ENCODE measurements around the gene CELA1. TPM values are rescaled to one million over a fixed set of nuclear protein-coding genes. Genes with fewer than 3 reads are reported as not detected.

Gene CELA1
- total RNA-seq, 1 experiment from 2014 or later = not detected

DNA sequence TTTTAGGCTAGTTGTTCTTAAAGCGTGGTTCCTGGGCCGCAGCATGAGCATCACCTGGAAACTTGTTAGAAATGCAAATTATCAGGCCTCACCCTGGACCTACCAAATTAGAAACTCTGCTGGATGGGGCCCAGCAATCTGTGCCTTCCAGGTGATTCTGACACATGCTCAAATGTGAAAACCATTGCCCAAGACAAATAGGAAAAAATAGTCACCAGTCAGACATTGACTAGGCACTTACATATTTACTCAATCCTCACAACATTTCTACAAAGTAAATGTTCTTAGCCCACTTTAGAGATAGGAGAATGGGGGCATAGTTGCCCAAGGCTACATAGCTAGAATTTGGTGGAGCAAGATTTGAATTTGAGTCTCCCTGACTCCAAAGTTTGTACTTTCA is 3.3 kb downstream of the CELA1 start:
- Mint-ChIP-seq H3K4me3 (no peak overlapping the region), H3K9me3 (no peaks in the 10 kb centered on the region), H3K36me3 (ENCODE audit: insufficient read depth in 1 of 3, low read depth in 3 of 3) (no peaks in the 10 kb centered on the region), H3K27me3 (ENCODE audit: low read depth) (no peaks in the 10 kb centered on the region; the same call in 1 of the 2 replicates), H3K27ac (no peak overlapping the region), H3K4me1 (peaks cover 12% of the 10 kb centered on the region in 2 experiments)
- no peak overlapping the region for H3K23ac ChIP-seq (ENCODE audit: insufficient read length, low read depth, low read length)
- no peak overlapping the region for H3T11ph ChIP-seq (ENCODE audit: low read length)
- no peak overlapping the region for H3K27ac ChIP-seq (ENCODE audit: insufficient read length, low read depth, low read length)
- no peak overlapping the region for H3K4ac ChIP-seq (ENCODE audit: low read depth, low read length)
- TF ChIP-seq, protein P1, sequence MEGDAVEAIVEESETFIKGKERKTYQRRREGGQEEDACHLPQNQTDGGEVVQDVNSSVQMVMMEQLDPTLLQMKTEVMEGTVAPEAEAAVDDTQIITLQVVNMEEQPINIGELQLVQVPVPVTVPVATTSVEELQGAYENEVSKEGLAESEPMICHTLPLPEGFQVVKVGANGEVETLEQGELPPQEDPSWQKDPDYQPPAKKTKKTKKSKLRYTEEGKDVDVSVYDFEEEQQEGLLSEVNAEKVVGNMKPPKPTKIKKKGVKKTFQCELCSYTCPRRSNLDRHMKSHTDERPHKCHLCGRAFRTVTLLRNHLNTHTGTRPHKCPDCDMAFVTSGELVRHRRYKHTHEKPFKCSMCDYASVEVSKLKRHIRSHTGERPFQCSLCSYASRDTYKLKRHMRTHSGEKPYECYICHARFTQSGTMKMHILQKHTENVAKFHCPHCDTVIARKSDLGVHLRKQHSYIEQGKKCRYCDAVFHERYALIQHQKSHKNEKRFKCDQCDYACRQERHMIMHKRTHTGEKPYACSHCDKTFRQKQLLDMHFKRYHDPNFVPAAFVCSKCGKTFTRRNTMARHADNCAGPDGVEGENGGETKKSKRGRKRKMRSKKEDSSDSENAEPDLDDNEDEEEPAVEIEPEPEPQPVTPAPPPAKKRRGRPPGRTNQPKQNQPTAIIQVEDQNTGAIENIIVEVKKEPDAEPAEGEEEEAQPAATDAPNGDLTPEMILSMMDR (conservative IDR thresholded peaks at IDR 0.05) = no peak
- no peak overlapping the region for H3K56ac ChIP-seq (ENCODE audit: insufficient read length, low read depth, low read length)
- H3K4me1 ChIP-seq (ENCODE audit: insufficient read depth, low read length) = no peaks in the 10 kb centered on the region
- no peak overlapping the region for H2AFZ ChIP-seq (ENCODE audit: low read length)
- H2BK120ac ChIP-seq (ENCODE audit: low read depth, low read length, poor library complexity, severe bottlenecking) = no peak overlapping the region
- no peak overlapping the region for H2BK20ac ChIP-seq (ENCODE audit: low read depth, low read length, poor library complexity, severe bottlenecking)
- H3K9me3 ChIP-seq (ENCODE audit: control insufficient read depth, low read depth, low read length) = no peaks in the 10 kb centered on the region
- no peaks in the 10 kb centered on the region for H4K20me1 ChIP-seq (ENCODE audit: control insufficient read depth, insufficient read depth, insufficient read length)
- H2BK15ac ChIP-seq (ENCODE audit: low read depth, low read length) = no peak overlapping the region
- no peaks in the 10 kb centered on the region for H3K79me1 ChIP-seq (ENCODE audit: insufficient read depth, low read depth, low read length, poor library complexity, severe bottlenecking)
- no peak overlapping the region for H3K4me2 ChIP-seq (ENCODE audit: insufficient read depth, insufficient read length, low read length)
- H3K18ac ChIP-seq (ENCODE audit: insufficient read length, low read depth, low read length) = no peak overlapping the region
- WGBS (ENCODE audit: extremely low coverage, insufficient read length, low lambda C conversion rate) = no CpG with 5 or more reads among the region's 2 CpGs
- H3K9ac ChIP-seq (ENCODE audit: extremely low read depth, insufficient read length, low read length) = no peak overlapping the region
- no peaks in the 10 kb centered on the region for H3K79me2 ChIP-seq (ENCODE audit: insufficient read depth, low read length)
- no peak overlapping the region for H2AK5ac ChIP-seq (ENCODE audit: insufficient read length, low read length)
- no peak overlapping the region for H4K91ac ChIP-seq (ENCODE audit: insufficient read length, low read depth, low read length)
- H2BK12ac ChIP-seq (ENCODE audit: insufficient read length, low read depth, low read length) = no peak overlapping the region
- no peak overlapping the region for H3K14ac ChIP-seq (ENCODE audit: insufficient read depth, low read length)
- no peak overlapping the region for H4K5ac ChIP-seq (ENCODE audit: insufficient read length, low read depth, low read length)
- H3K23me2 ChIP-seq (ENCODE audit: insufficient read length, low read depth, low read length, poor library complexity, severe bottlenecking) = no peaks in the 10 kb centered on the region
- no peak for DNase-seq
- no peaks in the 10 kb centered on the region for H3K27me3 ChIP-seq (ENCODE audit: insufficient read depth, low read length)
- no peak overlapping the region for H4K8ac ChIP-seq (replicated peaks; ENCODE audit: insufficient read length, low read depth, low read length)
- H2BK5ac ChIP-seq (ENCODE audit: insufficient read length, low read length) = no peak overlapping the region

Measured in H9 (cell line).